Activated naive CD4-positive, alpha-beta T cell (primary cell): ENCODE results near the gene KRTAP4-8.
"Not testable (repeated sequence)": the region's sequence is repeated elsewhere in the genome, so short reads cannot be mapped to it uniquely, and the experiment has no call there.

ENCODE experiments used
- DNase-seq, 4 experiments: peaks; one replicate each; lab custom pipeline; 2025; lab: John Stamatoyannopoulos, UW

The KRTAP4-8 gene

DNA sequence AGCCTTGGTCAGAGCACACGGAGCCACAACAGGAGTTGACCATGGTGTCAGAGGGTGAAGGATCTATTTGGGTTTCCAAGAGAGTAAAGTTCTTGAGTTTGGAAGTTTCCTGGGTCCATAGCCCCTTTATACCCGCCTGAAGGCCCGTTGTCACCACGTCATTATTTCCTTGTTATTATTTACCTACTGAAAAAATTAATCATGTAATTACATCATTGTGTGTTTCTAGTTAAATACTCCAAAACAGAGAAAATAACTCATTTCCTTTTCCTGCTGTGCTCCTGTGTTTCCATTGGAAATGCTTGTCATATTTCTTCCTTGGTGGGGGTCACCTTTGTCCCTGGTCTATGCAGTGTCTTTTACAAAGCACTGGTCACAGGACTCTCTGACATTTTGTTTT lies at the start of gene KRTAP4-8:
Gene KRTAP4-8 (minus strand): TSS at position 101 of the 400 bp plus-strand sequence. CDS start 58 bp downstream, at position 43.
- DNase-seq: no peak

DNA sequence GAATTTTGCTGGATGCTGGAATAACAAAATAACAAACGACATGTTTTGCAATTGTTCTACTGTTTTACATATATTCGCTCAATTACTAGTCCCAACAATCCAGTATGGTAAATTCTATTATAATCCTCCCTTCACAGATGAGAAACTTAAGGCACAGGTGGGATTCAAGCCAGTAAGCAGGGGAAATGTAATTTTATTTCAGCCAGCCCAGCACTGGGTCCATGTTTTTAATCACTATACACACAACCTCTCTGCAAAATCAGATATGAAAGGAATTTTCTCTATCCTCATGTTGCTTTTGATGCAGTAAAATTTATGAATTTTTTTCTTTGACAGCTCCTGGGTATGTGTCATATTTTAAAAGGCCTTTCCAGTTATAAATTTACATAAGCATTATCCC lies 47.3 kb upstream of the KRTAP4-8 start:
- DNase-seq: no peak

DNA sequence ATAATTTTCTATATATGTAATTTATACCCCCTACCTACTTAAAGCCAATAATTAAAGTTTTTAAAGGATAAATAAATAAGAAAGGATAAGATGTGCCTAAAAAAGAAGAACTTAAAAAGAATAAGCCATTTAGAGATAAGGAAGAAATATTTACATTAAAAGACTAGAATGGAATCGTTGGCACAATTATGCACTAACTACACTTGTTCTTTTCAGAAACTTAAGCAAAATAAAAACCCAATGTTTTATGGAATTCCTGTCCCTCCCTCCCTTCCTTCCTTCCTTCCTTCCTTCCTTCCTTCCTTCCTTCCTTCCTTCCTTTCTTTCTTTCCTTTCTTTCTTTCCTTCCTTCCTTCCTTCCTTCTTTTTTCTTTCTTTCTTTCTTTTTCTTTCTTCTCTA lies 46.9 kb upstream of the KRTAP4-8 start:
- DNase-seq: no peak

DNA sequence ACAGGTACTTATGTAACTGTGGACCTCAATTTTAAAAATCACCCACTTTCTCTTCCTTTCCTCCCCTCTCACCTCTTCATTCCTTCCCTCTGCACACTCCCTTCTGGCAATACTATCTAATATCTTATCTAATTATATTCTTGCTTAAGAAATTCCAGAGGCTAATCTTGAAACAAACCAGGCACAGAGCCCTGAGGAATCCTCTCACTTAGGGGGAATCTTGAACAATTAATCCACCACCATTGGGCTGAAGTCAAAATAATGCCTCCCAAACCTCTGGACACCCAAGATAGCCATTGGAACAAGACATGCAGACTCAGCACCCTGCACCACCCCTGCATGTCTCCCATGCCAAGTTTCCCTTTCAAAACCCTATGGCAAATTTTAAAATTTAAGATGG lies 43.4 kb upstream of the KRTAP4-8 start:
- no peak for DNase-seq

DNA sequence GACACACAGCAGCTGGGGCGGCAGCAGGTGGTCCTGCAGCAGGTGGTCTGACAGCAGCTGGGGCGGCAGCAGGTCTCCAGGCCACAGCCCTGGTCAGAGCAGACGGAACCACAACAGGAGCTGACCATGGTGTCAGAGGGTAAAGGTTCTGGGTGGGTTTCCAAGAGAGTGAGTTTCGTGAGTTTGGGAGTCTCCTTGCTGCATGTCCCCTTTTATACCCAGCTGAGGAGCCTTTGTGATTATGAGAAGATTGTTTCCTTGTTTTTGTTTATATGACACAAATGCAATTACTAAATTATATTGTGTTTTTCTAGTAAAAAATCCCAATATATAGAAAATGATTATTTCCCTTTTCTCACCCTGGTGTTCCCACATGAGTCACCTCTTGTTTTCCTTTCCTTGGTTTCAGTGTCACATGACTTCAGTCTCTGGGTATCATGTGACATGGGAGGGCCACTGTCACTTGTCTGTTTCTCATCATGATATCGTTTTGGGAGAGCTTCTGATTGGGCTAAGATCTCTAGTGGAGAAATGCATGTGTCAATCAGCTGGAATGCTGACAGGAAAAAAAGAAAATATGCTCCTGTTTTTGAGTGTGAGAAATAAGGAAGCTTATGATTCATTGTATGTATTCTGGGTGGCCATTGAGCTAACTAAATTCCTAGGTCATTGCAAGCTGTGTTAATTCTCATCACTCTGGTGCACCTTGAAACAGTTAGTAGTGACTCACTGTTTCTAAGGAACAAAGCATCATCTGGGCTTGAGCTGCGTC lies 42.6 kb upstream of the KRTAP4-8 start, which contains the start of gene KRTAP4-6:
Gene KRTAP4-6 (minus strand): TSS at position 185 of the 772 bp plus-strand sequence. CDS start 57 bp downstream, at position 128.
- no peak for DNase-seq

DNA sequence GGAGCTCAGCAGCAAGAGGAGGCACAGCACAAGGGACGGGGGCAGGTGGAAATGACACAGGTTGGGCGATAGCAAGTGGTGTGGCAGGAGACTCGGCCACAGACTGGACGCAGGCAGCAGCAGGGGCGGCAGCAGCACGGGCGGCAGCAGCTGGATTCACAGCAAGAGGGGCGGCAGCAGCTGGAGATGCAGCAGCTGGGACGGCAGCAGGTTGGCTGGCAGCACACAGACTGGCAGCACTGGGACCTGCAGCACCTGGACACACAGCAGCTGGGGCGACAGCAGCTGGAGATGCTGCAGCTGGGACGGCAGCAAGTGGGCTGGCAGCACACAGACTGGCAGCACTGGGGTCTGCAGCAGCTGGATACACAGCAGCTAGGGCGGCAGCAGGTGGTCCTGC lies 41.9 kb upstream of the KRTAP4-8 start:
- not testable (repeated sequence) for DNase-seq

DNA sequence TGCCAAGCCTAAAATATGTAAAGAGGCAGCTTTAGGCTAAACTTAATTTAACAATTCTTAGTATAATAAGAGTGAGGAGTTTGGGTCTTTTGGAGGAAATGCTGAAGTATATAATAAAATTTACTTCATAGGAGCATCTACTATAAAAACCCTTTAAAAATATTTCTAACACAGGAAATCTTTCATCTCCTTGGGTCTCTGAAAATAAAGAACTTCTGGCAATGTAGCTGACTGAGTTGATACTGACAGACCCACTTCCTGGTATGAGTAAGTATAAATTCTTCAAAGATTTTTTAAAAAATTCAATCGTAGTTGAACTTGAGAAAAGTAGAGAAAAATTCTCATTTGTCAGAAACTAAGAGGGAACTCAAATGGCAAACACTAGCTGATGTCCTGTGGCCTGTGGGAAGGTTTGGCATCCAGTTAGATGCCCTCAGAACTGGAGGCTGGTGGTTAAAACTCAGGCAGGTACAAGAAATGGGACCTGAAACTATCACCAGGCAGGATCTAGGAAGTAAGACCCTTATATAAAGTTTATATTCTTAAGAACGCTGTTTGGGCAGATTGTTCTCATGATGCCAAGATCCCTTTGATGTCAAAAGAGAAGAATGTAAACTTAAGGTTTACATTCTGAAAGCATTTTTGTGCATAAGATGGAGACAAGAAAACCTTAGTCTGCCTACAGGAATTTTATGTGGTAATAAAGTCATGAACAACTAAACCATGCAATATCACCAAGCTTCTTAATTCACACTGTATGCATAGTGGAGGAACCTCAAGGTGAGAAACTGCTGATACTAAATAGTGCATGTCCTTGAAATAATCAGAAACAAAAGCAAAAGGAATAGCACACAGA lies 36.2 kb upstream of the KRTAP4-8 start:
- no peak for DNase-seq

DNA sequence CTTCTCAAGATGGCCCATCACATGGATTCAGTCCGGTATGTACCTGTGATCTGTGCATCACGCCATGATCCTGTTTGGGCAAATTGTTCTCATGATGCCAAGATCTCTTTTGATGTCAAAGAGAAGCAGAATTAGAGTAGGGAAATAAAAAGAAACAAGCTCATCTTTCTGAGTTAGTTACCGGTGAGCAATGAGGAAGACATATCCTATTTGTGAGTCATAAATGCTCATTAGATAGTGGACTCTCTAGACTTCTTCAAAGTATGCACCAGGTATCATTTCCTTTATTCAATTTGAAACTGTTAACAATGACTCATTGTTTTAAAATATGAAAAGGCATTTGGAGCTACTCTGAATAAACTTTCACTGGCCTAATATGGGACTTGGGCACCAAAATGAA lies 34.0 kb upstream of the KRTAP4-8 start:
- DNase-seq: no peak

DNA sequence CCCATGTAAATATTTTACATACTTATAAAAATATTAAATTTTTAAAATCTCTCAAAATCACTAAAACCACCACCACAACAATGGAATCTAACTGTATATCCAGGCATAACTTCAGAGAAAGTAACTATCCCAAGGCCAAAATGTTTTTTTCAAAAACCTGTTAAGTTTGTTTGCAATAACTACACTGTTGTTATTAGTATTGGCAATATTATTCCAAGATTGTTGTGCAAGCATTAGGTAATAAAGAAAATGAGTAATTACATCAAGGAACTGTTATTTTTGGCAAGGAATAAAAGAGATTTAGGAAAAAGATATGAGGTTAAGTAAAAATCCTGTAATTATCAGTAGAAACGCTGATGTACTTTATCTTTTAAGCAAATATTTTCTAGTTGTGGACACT lies 29.4 kb upstream of the KRTAP4-8 start:
- DNase-seq: no peak

DNA sequence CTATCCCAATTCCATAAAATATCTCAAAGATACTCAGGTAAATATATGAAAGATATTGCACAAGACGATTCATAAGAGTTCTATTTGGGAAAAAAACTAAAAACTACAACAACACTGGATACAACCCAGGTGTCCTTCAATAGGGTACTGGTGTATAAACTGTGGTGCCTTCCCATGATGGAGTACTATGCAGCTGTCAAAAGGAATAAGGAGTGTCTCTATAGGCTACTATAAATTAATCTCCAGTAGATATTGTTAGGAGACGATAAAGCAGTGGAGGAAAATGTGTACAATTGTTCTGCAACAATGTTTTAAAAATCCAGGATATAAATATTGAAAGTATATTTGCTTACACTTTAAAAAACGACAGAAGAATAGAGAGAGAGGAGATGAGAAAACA lies 28.5 kb upstream of the KRTAP4-8 start:
- no peak for DNase-seq

DNA sequence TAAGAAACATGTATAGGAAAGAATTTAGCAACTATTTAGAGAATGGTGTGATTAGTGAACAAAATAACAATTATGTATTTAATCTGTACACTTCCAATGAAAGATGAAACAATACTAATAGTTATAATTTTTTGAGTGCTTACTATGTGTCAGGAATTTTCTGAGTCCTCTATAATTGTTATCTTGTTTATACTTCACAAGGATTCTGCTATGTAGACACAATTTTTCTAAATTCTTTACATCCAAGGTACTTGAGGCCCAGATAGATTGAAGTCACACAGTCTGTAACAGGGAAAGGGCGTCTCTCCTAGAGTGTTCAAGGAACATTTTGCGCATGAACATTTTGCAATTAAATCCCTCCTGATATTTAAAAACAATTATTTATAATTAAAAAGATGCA lies 27.1 kb upstream of the KRTAP4-8 start:
- DNase-seq: no peak

DNA sequence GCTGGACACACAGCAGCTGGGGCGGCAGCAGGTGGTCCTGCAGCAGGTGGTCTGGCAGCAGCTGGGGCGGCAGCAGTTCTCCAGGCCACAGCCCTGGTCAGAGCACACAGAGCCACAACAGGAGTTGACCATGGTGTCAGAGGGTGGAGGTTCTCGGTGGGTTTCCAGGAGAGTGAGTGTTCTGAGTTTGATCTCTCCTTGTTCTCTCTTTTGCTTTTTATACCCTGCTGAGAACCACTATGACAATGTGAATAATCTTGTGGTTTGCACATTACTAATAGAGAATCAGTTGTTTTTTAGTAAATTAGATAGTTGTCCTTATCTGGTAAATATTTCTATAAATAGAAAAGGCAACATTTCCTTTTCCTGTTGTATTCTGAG lies 26.0 kb upstream of the KRTAP4-8 start, which contains the start of gene KRTAP4-12:
Gene KRTAP4-12 (minus strand): TSS at position 192 of the 381 bp plus-strand sequence. CDS start 60 bp downstream, at position 132.
- DNase-seq: not testable (repeated sequence)

DNA sequence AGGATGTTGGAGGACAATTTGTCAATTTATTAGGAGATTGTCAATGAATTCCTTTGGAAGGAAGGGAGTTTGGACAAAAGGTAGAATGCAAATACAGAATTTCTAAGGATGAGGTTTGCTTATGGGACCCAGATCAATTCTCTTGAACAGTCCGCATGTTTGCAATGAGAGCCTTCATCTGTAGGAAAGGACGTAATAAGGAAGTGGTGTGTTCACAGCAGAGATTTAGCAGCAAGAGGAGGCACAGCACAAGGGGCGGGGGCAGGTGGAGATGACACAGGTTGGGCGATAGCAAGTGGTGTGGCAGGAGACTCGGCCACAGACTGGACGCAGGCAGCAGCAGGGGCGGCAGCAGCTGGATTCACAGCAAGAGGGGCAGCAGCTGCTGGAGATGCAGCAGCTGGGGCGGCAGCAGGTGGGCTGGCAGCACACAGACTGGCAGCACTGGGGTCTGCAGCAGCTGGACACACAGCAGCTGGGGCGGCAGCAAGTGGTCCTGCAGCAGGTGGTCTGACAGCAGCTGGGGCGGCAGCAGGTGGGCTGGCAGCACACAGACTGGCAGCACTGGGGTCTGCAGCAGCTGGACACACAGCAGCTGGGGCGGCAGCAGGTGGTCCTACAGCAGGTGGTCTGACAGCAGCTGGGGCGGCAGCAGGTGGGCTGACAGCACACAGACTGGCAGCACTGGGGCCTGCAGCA lies 25.5 kb upstream of the KRTAP4-8 start:
- DNase-seq: not testable (repeated sequence)

DNA sequence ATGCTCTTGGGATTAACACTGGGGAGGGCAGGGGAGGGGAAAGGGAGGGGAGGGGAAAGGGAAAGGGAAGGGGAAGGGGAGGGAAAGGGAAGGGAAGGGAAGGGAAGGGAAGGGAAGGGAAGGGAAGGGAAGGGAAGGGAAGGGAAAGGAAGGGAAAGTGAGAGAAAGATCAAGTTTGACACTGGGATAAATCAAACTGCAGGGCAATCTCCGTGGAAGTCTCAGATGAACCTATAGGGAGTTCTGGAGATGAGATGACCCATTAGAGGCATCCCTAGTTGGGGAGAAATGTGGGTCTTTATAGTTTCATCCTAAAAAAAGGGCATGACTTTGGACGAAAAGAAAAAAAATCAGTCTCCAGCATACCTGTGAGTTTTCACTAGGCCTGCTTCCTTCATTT lies 23.8 kb upstream of the KRTAP4-8 start:
- no peak for DNase-seq

DNA sequence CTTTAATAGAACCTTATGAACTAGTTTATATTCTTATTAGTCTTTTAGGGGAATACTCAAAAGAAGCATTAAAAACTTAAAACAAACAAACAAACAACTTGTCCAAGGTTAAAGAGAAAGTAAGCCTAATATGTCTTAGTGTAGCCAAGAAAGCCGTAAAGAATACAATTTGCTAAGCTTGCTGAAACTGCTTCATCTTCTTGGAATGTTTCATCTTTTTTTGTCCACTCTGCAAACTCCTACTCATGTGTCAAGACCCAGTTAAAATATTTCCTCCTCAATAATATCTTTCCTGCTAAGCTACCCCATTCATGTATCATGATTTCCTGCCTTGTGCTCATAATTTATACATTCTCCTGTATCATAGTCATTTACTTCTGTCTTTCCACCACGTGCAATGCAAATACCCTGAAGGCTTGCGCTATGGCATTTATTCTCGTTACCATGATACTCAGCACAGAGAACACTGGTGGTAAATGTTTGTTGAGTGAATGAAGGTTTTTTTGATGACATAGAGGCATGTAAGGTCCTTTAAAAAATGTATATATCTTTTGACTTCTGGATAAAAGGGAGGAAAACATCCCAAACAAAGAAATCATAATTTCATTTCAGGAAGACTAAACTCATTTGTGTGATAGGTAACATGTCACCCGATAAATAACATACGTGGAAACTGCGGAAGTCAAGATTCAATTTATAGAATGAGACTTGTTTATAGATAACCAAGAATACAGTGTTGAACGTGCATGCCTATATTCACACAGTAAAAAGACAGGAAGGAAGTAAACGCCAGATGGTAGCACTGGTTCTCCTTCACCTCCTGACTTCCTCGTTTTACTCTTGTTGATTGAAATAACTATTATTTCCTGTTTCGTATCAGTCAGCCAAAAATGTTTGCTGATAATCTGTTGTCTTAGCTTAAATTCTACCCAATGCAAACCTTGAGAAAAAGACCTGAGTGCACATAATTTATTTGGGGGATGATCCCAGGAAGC lies 22.1 kb upstream of the KRTAP4-8 start:
- DNase-seq: not testable (repeated sequence)

DNA sequence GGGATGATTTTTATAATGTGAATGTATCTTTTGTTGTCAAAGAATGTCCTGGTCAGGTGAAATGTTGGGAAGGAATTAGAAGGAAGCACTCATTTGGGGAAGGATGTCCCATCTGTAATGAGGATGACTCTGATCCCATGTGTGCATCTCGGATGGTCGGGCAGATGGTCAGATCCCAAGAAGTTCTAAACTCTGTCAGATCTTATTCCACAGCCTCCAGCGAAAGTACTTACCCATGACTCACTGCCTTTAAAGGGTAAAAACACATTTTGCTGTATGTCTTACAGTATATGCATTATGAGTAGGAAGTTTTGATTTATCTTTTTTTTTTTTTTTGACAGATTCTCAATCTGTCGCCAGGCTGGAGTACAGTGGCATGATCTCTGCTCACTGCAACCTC lies 20.8 kb upstream of the KRTAP4-8 start:
- no peak for DNase-seq

DNA sequence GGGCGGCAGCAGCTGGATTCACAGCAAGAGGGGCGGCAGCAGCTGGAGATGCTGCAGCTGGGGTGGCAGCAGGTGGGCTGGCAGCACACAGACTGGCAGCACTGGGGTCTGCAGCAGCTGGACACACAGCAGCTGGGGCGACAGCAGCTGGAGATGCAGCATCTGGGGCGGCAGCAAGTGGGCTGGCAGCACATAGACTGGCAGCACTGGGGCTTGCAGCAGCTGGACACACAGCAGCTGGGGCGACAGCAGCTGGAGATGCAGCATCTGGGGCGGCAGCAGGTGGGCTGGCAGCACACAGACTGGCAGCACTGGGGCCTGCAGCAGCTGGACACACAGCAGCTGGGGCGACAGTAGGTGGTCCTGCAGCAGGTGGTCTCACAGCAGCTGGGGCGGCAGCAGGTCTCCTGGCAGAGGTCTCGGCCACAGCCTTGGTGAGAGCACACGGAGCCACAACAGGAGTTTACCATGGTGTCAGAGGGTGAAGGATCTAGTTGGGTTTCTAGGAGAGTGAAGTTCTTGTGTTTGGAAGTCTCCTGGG lies 20.0 kb upstream of the KRTAP4-8 start, which contains the start of gene KRTAP4-11:
Gene KRTAP4-11 (minus strand): TSS at position 528 of the 541 bp plus-strand sequence. CDS start 58 bp downstream, at position 470.
- not testable (repeated sequence) for DNase-seq

DNA sequence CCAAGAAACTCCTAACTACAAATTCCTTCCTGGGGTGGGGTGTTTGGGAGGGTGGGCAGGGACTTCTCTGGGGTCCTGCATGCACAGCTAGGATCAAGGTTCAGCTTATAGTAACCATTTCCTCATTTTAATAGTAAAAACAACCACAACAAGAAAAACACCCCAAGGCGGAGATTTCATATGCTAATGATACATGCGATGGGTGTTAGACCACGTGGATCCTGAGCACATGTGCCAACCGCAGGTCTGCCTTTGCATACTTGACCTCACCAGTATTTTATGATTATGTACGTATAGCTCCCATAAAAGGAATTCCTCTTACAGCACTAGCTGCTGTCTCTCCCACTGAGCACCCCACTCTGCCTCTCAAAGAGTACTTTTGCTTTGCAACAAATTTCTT lies 18.4 kb upstream of the KRTAP4-8 start:
- no peak for DNase-seq

DNA sequence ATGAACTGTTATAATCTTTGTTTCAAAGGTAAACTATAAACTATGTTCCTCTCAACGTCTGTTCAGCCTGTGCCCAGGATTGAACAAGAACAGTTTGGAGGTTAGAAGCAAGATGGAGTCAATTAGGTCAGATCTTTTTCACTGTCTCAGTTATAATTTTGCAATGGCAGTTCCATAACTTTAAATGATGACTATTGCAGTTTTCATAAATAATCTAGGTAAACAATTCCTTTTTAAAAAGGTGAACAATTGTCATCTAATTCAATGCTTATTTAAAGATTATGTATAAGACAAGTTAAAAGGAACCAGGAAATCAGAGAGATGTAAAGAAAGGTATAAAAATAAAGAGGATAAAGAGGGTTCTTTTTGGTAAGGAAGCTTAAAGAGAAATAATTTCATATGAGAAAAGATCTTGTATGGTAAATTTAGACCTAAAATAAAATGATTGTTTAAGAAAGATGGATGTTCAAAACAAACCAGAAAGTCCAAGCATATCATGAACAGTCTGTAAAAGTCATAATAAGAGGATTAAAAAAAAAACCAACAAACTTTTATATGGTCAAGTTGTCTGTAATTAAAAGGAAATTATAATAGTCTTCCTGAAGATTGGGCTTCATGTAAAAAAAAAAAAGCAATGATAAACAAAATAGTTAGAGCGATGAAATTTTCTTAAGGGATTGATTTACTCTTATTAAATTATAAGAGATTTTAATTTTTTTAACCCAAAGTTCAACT lies 13.4 kb upstream of the KRTAP4-8 start:
- no peak for DNase-seq
